HG02571 (cell line): ENCODE results near the gene TAS2R46.
"Not testable (repeated sequence)": the region's sequence is repeated elsewhere in the genome, so short reads cannot be mapped to it uniquely, and the experiment has no call there.

Source experiments
- ATAC-seq: cut with Tn5 transposase; IDR thresholded peaks from one replicate; pipeline ENCODE4 v1.9.1; 2021; ENCODE audit warnings: mild to moderate bottlenecking, moderate library complexity; ENCODE audit not compliant: unreplicated experiment

Gene TAS2R46

GRCh38 chr12:11039171-11039570 is 22.9 kb downstream of the TAS2R46 start:
- no peak for ATAC-seq

DNA sequence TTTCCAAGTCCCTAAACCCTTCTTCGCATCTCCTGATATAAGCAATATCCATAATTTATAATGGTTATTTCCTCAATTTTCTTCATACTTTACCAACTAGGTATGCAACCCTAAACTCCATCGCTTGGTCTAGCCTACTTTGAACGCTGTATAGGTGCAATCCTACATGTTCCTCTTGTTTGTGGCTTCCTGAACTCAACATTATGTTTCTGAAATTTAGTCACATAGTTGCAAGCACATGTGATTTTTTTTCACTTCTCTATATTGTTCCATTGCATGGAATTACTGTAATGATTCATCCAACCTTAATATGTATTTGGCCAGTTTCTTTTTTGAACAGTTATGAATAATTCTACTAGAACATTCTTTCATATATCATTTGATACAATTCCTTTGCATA is 28.1 kb downstream of the TAS2R46 start:
- ATAC-seq = not testable (repeated sequence)

- ATAC-seq = no peak
These were observed 30.8 kb downstream of the TAS2R46 start, which contains the start of gene TAS2R31 for GRCh38 chr12:11031307-11031706. TAS2R31 (minus strand) TSS chr12:11031407; CDS start chr12:11031335, 72 bp downstream.

- ATAC-seq = no peak
These were observed 36.0 kb downstream of the TAS2R46 start for GRCh38 chr12:11026118-11026517.

DNA sequence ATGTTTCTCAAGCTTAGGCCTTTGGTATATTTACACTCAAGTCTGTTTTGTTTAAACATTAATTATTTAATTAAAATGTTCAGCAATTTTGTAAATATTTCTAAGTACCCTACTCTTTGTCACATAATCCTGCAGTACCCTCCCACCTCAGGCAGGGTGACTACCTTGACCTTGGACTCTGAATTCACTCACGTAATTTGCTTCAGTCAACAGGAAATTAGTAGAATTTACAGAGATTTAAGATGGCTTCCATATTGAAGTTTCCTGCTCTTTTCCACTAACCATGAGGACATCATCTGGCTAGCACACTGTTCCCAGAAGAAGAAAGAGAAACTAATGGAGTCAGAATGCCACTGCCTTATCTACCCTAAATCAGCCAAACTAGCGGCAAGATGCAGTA is 38.7 kb downstream of the TAS2R46 start:
- no peak for ATAC-seq

DNA sequence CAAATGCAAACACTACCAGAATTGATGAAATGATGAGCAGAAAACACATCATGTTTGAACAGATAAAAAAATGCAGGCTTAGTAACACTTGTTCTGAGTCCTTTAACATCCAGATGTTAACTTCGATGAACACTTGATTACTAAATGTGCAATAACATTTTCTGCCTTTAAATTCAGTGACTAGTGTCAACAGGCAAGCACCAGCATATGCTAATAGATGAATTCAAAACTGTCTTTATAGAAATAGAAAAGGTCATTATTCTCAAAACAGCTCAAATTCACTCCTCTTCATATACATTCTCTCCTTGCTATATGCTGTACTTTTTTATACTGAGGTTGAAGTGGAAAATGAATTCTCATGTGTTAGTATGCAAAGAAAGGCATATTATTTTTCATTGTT is 39.6 kb downstream of the TAS2R46 start, which contains the start of gene TAS2R19:
Gene TAS2R19 (minus strand): TSS at position 101 of the 400 bp plus-strand sequence. CDS start 49 bp downstream, at position 52.
- no peak for ATAC-seq

DNA sequence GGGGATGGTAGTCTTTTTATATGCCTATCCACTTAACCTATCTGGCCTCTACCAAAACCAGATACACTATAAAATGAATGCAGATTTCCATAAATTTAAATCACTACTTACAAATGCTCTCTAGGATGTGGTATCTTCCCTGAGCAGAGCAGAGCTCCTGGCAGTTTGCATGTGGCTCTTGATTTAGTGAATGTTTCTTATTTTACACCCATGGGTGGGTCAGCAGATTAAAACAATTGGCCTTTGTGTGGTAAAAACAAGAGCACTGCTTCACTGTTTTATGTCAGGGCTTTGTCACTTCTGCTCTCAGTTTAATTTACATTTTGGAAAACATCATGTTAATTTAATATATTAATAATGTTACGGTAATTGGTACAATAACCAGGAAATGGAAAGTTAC is 45.2 kb downstream of the TAS2R46 start:
- no peak for ATAC-seq

- ATAC-seq = no peak
These were observed 46.2 kb downstream of the TAS2R46 start for GRCh38 chr12:11015775-11016430.

GRCh38 chr12:11014234-11014633 is 47.9 kb downstream of the TAS2R46 start:
- no peak for ATAC-seq
